Cortex of kidney (tissue), 1 donor: ENCODE results near the gene DMRT2.

ENCODE experiments used
- DNase-seq: peaks from one replicate; lab custom pipeline; 2025; lab: John Stamatoyannopoulos, UW

DMRT2 gene

DNA sequence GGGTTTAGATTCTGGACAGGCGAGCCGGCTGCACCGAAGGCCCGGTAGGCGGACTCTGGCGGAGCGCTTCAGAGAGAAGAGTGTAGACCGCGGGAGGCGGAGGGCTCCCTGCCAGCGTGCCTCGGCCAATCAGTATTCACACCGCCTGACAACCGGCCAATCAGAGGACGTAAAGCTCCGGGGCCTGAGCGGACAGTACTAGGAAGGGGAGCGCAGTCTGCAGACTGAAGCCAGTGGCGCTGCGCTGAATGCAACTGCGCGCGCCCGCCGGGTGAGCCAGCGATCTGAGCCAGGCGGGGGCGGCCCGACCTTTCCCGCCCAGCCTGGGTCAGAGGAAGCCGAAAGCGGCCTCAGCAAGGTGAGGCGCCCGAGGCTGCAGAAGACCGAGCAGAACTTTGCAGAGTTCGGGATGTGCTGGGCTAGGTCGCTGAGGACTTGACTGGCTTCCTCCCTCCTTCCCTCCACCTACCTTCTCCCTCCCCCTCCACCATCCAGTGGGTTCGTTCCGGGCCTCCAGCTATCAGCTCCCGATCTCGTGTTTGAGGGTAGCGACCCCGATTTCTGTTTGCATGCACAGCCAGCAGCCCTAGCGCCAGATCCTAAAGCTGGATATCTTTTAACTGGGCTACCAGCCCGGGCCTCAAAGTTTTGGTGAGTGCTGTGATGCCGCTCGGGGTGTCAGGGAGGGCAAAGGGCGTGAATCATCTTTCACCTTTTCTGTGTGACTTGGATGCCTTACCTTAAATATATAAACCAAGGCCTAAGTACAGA, at the start of gene DMRT2:
TSS of gene DMRT2 (plus strand) at position 233 of the 771 bp plus-strand sequence. CDS start 1,257 bp downstream, outside the sequence.
- no peak for DNase-seq

DNA sequence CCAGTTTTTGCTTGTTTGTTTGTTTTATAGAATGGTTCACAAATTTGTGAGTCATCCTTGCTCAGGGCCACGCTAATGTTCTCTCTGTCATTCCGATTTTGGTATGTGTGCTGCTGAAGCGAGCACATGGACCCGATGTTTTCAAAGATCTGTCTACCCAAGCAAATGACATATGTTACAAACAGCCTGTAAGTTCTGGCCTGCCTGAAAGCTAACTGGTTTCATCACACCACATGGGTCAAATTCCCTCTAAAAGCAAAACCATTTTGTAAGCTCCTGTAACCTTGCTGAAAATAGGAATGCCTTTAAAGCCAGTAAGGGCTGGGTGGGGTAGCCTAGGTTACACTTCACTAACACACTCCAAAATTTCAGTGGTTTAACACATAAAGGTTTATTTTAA, 48.3 kb upstream of the DMRT2 start:
- no peak for DNase-seq

DNA sequence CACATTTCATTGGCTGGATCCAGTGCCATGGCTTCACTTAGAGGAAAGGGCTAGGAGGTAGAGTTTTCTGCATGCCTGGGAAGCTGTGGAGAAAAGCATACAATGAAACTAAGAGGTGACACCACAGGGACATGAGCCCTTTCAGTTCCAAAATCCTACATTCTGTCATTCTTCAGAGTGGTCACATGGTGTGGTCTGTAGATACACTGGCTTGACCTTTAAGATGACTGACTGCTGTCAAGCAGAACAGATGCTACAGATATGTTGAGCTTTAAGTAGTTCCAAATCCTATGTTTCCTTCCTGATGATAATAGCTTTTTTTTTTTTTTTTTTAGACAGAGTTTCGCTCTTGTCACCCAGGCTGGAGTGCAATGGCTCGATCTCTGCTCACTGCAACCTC, 47.5 kb upstream of the DMRT2 start:
- DNase-seq: no peak

DNA sequence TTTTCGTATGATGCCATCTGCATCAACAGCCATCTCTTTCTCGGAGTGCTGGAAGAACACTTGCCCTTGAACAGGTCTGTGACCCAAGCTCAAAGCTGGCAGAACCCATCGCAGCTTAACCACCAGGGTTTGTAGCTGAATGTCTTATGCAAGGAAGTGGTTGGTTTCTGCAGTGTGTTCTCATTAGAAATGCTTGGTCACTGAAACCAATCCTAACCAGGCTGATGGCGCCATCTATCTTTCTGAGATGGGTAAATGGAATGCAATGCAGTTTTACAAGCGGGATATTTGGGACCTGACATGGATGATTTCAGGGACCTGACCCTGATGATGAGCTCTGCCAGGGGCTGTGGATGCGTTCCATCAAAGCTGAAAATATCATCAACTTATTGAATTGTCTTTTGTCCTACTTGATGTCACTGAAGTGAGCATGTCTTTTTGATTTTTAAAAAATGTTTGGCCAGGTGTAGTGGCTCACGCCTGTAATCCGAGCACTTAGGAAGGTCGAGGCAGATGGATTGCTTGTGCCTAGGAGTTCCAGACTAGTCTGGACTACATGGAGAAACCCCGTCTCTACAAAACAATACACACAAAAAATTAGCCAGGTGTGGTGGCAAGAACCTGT, 45.0 kb upstream of the DMRT2 start:
- DNase-seq: no peak

DNA sequence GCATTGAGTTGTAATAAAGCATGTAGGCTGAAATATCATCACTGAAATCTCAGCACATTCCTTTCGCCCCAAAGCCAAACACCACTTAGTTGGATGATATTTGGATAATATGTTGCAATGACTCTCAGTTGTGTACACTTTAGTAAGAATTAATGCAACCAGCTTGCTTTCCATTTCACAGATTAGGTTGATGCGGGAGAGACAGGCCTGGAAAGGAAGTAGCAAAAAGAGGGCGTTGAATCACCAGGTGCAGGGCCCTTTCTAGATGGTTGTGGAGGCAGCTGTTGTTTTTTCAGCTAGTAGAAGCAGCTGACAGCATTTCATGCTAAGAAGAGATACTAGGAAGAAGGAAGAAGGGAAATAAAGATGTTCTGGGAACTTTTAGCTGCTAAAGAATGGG, 42.8 kb upstream of the DMRT2 start:
- no peak for DNase-seq

DNA sequence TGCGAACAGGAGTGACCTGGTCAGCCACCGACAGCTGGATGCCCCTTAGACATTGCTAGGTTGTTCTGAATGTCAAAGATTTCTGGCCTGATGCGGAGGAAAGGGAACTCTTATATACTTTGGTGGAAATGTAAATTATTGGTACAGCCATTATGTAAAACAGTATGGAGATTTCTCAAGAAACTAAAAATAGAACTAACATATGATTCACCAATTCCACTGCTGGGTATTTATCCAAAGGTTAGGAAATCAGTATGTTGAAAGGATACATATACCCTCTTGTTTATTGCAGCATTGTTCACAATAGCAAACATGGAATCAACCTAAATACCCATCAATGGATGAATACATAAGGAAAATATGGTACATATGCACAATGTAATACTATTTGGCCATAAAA, 41.9 kb upstream of the DMRT2 start:
- DNase-seq: no peak

DNA sequence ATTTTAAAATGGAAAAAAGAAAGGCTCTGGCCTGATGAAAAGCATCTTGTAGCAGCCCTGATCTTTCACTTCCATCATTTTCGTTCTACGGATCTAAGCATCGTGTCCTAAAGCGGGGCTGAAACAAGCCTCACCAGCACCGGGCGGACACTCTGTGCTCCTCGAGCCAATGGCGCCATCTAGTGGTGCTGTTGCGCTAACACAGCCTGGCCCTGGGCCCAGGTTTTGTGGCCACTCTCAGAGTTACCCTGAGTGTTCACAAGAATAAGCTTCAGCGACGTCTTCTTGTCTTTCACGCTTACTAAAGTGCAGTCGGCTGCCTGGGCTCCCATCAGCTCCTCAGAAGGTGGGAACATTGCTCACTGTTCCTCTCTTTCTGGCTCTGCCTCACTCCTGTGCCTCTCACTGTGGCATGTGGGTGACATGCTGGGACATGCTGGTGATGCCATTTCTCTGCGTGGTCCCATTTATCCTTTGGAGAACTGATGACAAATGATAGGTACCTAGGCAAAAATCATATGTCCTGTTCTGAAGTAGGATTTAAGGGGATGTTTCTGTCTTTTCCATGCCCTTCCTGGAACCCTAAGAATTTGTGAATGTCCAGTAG, 41.0 kb upstream of the DMRT2 start:
- DNase-seq: no peak

DNA sequence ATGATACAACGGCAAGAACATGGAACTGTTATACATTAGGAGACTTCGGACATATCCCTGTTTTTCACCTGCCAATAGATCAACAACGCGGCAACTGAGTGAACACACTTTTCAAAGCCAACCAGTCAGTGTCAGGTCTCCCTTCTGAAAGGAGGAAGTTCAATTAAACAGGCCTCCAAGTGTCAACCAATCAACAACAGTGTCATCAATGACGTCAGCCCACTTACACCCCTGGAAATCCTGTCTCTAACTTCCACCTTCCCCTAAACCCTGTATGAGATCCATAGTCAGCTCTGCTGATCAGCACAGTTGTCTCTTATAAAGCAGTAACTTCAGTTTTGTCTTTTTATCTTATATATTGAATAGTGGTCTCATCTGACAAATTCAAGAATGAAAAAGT, 37.1 kb upstream of the DMRT2 start:
- no peak for DNase-seq

DNA sequence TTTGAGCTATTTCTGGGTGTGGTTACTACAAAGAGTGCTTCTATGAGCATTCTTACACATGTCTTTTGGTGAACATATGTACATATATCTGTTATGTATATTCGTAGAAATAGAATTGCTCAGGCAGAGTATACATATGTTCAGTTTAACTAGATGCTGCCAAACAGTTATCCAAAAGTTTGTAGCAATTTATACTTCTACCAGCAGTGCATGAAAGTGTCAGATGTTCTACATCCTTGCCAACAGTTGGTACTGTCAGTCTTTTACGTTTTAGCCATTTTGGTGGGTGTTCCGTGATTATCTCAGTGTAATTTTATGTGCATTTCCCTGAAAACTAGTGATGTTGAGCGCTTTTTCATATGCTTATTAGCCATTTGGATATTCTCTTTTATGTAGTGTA, 35.9 kb upstream of the DMRT2 start:
- DNase-seq: no peak

DNA sequence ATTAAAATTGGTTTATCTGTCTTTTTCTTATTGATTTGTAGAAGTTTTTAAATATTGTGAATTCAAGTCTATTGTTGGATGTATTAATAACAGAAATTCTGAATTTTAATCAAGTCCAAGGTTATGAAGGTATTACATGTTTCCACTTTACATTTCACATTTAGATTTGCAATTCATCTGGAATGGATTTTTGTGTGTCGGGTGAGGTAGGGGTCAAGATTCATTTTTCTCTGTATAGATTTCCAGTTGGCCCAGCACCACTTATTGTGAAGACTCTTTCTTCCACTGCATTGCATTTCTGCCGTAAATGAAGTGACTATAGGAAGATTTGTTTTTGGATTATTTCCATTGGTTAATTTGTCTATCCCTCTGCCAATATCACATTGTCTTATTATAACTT, 35.5 kb upstream of the DMRT2 start:
- no peak for DNase-seq

DNA sequence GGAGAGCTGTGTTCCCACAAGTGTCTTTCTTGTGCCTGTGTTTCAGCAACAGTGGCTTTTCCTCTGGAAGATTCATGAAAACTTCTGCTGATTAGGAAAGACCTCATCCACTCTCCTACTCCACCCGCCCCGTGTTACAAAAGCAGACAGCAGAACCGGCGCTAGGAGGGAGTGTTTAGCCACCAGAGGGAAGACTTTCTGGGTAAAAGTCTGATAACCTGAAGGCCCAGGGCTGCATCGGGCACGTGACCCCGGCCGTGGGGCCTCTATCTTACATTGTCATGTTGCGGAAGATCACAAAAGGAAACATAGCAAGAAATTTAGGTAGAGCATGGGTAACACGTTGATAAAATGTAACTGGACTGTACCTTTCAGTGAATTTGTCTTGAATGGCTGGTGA, 32.0 kb upstream of the DMRT2 start:
- no peak for DNase-seq

DNA sequence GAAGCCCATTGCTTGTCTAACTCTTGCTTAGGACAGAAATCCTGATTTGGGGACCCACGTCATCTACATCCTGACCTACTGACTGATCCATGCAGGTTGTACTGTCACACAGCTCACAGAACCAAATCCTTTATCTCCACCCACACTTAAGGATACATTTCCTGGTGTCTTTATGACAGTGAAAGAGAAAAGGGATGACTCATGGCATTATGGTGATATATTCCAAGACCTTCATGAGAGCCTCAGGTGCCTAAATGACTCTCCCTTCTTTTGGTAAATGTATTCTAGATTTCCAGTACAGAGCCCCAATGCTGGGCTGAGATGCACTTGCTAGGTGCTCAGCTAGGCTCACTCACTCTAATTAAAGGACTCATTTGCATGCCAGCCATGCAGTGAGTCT, 26.0 kb upstream of the DMRT2 start:
- DNase-seq: no peak

DNA sequence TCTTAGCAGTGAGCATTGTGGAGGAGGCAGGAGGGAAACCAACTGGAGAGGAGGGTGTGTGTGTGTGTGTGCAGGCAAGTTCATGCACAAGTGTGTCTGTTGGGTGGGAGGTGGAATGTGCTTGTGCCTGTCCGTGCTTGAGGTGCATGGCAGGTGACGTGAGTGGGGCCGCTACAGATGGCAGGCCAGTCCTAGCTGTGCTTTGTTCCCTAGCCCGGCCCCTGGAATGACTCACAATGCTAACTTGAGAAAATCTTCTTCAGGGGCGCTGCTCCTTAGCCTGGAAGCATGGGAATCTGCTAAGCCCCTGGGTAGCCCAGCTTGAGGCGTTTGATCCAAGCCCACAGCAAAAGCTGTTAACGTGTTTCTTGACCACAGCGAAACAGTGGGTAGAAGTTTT, 25.0 kb upstream of the DMRT2 start:
- DNase-seq: no peak

DNA sequence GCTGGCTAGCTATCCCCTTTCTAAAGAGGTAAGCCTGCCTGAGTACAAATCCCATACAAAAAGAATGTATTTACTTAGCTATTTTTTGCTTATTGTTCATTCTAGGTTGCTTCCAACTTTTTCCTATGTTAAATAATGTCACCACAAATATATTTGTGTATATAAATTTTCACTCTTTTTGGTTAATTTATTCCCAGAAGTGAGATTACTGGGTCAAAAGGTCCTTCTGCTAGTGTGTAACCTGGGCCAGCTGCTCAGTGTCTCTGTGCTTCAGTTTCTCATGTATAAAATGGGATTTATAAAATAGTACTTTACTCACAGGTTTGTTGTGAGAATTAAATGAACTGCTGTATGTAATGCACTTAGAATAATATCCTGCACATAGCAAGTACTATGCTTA, 23.9 kb upstream of the DMRT2 start:
- DNase-seq: no peak

DNA sequence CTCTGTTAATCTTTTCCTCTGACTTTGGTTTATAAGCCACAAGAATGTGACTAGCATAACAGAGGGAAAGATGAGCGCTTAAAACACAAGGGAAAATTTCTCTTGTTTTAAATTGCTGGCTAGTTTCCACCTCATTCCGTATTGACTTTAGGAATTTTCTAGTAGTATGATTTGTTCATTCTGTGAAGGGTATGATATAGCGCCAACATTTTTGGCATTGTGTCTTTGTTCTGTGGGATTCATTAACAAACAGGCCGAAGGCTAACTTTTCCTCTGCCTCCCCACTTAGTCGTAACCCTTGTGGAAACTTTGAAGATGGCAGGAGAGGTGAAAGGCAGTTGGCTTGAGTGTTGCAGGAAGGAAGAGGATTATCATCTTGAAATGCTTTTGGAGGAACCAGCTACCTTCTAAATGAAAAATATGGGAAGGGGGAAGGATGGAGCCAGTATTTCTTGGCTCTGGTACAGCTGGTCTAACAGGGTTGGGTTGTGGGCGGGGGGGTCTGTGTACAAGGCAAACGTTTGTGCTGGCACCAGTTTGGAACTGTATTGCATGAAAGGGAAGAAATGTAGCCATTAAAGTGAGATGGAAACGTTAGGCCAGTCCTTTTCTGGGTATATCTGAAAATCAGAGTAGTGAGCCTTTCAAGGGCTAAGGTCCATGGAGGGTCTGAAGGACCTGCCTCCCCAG, 21.5 kb upstream of the DMRT2 start:
- DNase-seq: no peak

DNA sequence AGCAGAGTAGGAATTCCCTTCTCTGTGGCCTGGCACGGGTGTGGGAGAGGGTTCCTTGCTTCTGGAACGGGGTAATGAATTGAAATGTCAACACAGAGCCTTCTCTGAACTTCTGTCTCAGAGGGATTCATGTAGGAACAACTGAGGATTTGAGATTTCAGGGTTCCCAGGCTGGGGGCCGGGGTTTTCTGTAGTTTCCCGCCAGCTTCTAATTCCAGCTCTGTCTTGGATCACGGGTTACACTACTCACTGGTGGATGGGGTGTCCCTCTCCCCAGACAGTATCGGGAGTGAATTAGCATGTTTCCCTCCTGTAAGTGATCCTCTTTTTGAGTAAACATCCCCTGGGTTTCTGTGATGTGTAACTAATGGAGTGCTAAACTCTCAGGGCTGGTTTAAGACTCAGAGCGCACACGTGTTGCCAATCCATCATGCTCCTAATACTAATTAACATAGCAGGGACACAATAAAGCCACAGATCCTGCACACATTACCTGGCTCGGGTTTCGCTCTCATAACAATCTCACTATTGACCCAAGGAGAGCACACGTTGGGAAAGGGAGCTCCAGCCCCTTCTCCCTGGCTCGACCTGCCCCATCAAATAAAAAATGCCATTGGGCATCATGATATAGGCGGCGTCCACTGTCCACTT, 18.1 kb upstream of the DMRT2 start:
- no peak for DNase-seq

DNA sequence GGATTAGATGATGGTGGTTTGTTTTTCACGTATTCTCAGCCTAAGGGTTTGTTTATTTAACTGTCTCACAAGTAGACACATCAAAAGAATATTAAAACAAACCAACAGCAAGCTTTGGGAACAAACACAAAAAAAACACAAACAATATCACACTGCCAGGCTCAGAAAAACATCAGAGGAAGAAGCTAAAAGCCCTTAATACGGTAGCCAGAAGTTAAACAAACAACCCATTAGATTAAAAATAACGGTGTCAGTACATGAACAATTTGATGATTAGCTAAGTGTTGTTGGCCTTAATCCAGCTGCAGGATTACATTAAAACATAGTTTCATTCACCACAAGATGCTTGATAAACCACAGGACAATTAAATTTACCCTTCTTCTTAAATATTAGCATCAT, 15.9 kb upstream of the DMRT2 start:
- DNase-seq: no peak

DNA sequence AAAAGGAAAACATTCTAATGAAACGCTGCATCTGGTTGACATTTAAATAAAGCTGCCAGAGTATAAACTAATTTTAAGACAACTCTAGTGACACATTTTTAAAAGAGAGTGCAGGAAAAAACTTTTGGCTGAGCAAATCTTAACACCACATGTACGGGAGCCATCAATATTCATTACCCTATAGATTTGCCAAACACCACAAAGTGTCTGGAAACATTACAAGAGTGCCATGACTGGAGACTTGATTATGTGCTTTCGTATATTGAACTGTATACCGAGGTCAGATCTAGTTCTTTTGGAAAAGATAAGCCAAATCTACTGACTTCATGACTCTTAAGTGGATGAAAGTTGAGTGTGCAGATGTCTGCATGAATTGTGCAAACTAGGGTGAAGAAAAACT, 10.6 kb upstream of the DMRT2 start:
- no peak for DNase-seq

DNA sequence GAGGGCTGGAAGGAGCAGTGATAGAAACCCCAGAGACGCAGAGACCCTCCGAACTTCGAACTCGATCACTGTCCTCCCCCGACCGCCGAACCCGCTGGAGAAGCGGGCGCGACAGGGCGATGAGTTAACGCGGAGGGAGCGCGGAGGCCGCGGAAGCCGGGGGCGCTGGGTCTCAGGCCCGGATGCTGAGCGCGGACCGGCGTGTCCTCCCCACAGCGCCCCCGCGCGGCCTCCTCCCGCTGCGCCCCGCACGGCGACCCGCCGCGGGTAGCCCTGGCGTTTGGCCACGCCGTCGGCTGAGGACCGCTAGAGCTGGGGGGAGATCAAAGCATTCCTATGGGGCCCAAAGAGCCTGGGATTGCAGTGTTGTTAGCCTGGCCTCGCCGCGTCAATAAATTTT, 7.7 kb upstream of the DMRT2 start:
- DNase-seq: no peak

DNA sequence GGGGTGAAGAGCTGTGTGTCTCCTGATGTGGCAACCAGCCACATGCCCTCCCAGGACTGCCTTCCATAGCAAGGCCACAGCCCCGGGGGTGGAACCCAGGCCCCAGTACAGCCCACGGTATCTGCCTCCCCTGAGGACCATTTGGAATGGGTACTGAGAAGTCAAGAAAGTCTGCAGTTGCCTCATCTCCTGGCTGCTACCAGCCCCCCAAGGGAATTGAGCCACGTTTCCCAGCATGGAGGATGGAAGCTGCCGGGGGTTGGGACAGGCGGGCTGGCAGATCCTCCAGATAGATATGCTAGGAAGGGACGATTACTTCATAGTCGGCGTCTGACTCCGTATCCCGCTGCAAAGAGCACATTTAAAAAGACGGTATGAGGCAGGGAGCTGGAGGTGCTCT, 5.5 kb upstream of the DMRT2 start:
- no peak for DNase-seq

DNA sequence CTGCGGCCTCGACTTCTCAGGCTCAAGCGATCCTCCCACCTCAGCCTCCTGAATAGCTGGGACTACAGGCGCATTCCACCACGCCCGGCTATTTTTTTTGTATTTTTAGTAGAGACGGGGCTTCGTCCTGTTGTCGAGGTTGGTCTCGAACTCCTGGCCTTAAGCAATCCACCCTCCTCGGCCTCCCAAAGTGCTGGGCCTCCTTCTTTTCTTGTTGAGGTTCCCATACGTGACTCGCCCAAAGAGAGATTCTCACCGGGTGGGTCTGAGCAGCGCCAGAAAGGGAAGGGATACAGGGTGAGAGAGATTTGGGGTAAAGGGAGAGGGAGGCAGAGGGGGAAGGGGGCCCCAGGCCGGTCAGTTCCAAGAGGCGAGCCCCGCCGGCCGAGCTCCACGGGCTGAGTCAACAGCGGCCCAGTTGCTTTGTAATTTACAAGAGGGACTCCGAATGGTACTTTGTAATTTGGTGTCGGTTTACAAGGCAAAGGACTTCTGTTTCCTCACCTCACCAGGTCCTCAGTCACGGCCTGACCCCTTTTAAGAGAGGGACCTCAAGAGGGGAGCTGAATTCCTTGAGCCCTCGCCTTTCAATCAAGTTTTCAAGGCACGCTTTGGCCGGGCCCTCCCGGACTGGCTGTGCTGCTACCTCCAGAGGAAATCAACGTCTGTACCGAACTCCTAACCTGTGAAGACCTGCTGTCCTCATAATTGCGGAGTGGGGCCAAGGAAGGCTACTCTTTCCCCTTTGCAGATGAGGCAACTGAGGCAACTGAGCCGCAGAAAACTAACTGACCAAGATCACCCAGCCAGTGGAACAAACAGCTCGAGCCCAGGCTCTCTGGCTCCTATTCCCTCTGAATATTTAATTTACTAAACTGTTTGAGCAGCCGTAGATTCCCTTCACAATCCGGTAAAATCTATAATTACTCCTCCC, 3.3 kb upstream of the DMRT2 start:
- no peak for DNase-seq
